IMR-90 (cell line): ENCODE results near the gene BCAR1. TPM values are rescaled to one million over a fixed set of nuclear protein-coding genes. Genes with fewer than 3 reads are reported as not detected.
A peak's percentile ranks its signal among the peaks of the same experiment; 100 is the strongest.

Source experiments
- ATAC-seq: fragments of 200-7000 bp; cut with Tn5 transposase; 2 replicates; pipeline ENCODE4 v1.9.1; 2020; ENCODE audit warnings: low read depth, mild to moderate bottlenecking, moderate library complexity
- BruUV-seq: library from RNA; stranded (reverse); fragments of 400-500 nt; replicated peaks from 2 replicates; lab custom pipeline; 2021; lab: Mats Ljungman, UMichigan
- CTCF ChIA-PET: fragments of 300-600 bp; formaldehyde crosslinking; extraction: SDS; loops from one replicate; lab custom pipeline; 2021; ENCODE audit warnings: antibody characterized with exemption; lab: Yijun Ruan, JAX
- POLR2A ChIA-PET: fragments of 300-600 bp; sonication (Branson Sonifier 250); formaldehyde crosslinking; loops from one replicate; lab custom pipeline; 2022; ENCODE audit warnings: antibody characterized with exemption; ENCODE audit not compliant: unreplicated experiment; lab: Charles Lee
- DNase-seq: peaks from one replicate; pipeline ENCODE4 v3.0.0; 2013
- H2AFZ ChIP-seq: replicated peaks from 2 replicates; pipeline ENCODE3; 2013; ENCODE audit warnings: low read length, mild to moderate bottlenecking; ENCODE audit not compliant: poor library complexity
- H2AK5ac ChIP-seq: 2 replicates; pipeline ENCODE4 v1.6.1; 2013; ENCODE audit warnings: low read depth, low read length, inconsistent platforms
- H2AK9ac ChIP-seq: replicated peaks from 2 replicates; pipeline ENCODE3; 2013; ENCODE audit warnings: mild to moderate bottlenecking, low read depth, low read length, moderate library complexity; ENCODE audit not compliant: poor library complexity
- H2BK120ac ChIP-seq: 2 replicates; pipeline ENCODE4 v1.6.1; 2013; ENCODE audit warnings: low read depth, low read length, inconsistent platforms
- H2BK15ac ChIP-seq: 3 replicates; pipeline ENCODE4 v1.6.1; 2013; ENCODE audit warnings: low read depth, low read length, inconsistent platforms
- H2BK20ac ChIP-seq: 2 replicates; pipeline ENCODE4 v1.6.1; 2013; ENCODE audit warnings: low read depth, mild to moderate bottlenecking, inconsistent platforms, low read length, moderate library complexity
- H2BK5ac ChIP-seq: 2 replicates; pipeline ENCODE4 v1.6.1; 2013; ENCODE audit warnings: mild to moderate bottlenecking, low read depth, low read length, inconsistent platforms; ENCODE audit not compliant: poor library complexity, severe bottlenecking
- H3K14ac ChIP-seq: replicated peaks from 2 replicates; pipeline ENCODE4 v1.6.1; 2013; ENCODE audit warnings: low read depth, low read length, inconsistent platforms
- H3K18ac ChIP-seq: 2 replicates; pipeline ENCODE4 v1.6.1; 2013; ENCODE audit warnings: low read depth, low read length, control low read depth
- H3K23ac ChIP-seq: 2 replicates; pipeline ENCODE4 v1.6.1; 2013; ENCODE audit warnings: low read depth, low read length, inconsistent platforms
- H3K27ac ChIP-seq: 2 replicates; pipeline ENCODE4 v1.5.1; 2013; ENCODE audit warnings: mild to moderate bottlenecking, control low read depth, low read length; ENCODE audit not compliant: insufficient read depth
- H3K27me3 ChIP-seq: 2 replicates; pipeline ENCODE4 v1.6.1; 2013; ENCODE audit warnings: low read length; ENCODE audit not compliant: control insufficient read depth, insufficient read depth
- H3K36me3 ChIP-seq: 2 replicates; pipeline ENCODE4 v1.6.1; 2013; ENCODE audit warnings: low read length, mixed read lengths; ENCODE audit not compliant: control insufficient read depth, insufficient read depth
- H3K4ac ChIP-seq: 2 replicates; pipeline ENCODE4 v1.6.1; 2013; ENCODE audit warnings: low read depth, low read length, inconsistent platforms
- H3K4me1 ChIP-seq: 2 replicates; pipeline ENCODE4 v1.6.1; 2013; ENCODE audit warnings: low read length, mixed read lengths; ENCODE audit not compliant: control insufficient read depth, insufficient read depth
- H3K4me2 ChIP-seq: 2 replicates; pipeline ENCODE4 v1.6.1; 2013; ENCODE audit warnings: low read depth, mild to moderate bottlenecking, control low read depth, low read length, moderate library complexity
- H3K4me3 ChIP-seq: 2 replicates; pipeline ENCODE4 v1.5.1; 2013; ENCODE audit warnings: low read depth, mild to moderate bottlenecking, control low read depth, low read length, moderate library complexity; ENCODE audit not compliant: insufficient read depth
- H3K56ac ChIP-seq: 2 replicates; pipeline ENCODE4 v1.6.1; 2013; ENCODE audit warnings: low read length, inconsistent platforms; ENCODE audit not compliant: insufficient read depth; ENCODE audit errors: extremely low read depth
- H3K79me1 ChIP-seq, 2 experiments: 2 replicates each; pipeline ENCODE4 v1.6.1; 2013; ENCODE audit warnings: low read length in 2 of 2, inconsistent platforms in 1 of 2, low read depth in 1 of 2
- H3K9ac ChIP-seq: 2 replicates; pipeline ENCODE4 v1.6.1; 2013; ENCODE audit warnings: low read depth, low read length, control low read depth
- H3K9me1 ChIP-seq: 2 replicates; pipeline ENCODE4 v1.6.1; 2013; ENCODE audit warnings: low read length, inconsistent platforms; ENCODE audit not compliant: insufficient read depth
- H3K9me3 ChIP-seq: 2 replicates; pipeline ENCODE4 v1.6.1; 2013; ENCODE audit warnings: low read length; ENCODE audit not compliant: control insufficient read depth, insufficient read depth
- H4K20me1 ChIP-seq: 2 replicates; pipeline ENCODE4 v1.6.1; 2013; ENCODE audit warnings: low read length, inconsistent platforms; ENCODE audit not compliant: insufficient read depth
- H4K5ac ChIP-seq: 2 replicates; pipeline ENCODE4 v1.6.1; 2013; ENCODE audit warnings: mild to moderate bottlenecking, low read depth, low read length, control low read depth
- H4K8ac ChIP-seq, 2 experiments: 2 replicates each; pipeline ENCODE4 v1.6.1; 2013; ENCODE audit warnings: low read depth in 2 of 2, low read length in 2 of 2, control low read depth in 1 of 2, inconsistent platforms in 1 of 2
- H4K91ac ChIP-seq: 2 replicates; pipeline ENCODE4 v1.6.1; 2013; ENCODE audit warnings: low read depth, low read length, inconsistent platforms; ENCODE audit not compliant: insufficient read depth
- BHLHE40 ChIP-seq: fragments of 150-350 bp; IDR thresholded peaks from 2 replicates; pipeline ENCODE4 v1.6.1; 2016; ENCODE audit warnings: mild to moderate bottlenecking, low read depth, low read length
- CEBPB ChIP-seq: IDR thresholded peaks from 2 replicates; pipeline ENCODE4 v1.6.1; 2012; ENCODE audit warnings: low read depth, low read length, improper control_type of control experiment
- CHD1 ChIP-seq: IDR thresholded peaks from 2 replicates; pipeline ENCODE4 v1.6.1; 2012; ENCODE audit warnings: low read depth, low read length, improper control_type of control experiment
- ELK1 ChIP-seq: fragments of 150-350 bp; IDR thresholded peaks from 2 replicates; pipeline ENCODE4 v1.6.1; 2016; ENCODE audit warnings: low read depth, mild to moderate bottlenecking, low read length, moderate library complexity, borderline replicate concordance
- FOS ChIP-seq: fragments of 150-350 bp; IDR thresholded peaks from 2 replicates; pipeline ENCODE4 v1.6.1; 2016; ENCODE audit warnings: low read depth, low read length
- MAFK ChIP-seq: IDR thresholded peaks from 2 replicates; pipeline ENCODE4 v1.6.1; 2012; ENCODE audit warnings: low read depth, low read length, improper control_type of control experiment
- MAZ ChIP-seq: IDR thresholded peaks from 2 replicates; pipeline ENCODE4 v1.6.1; 2012; ENCODE audit warnings: low read depth, mild to moderate bottlenecking, low read length, improper control_type of control experiment, moderate library complexity, borderline replicate concordance
- POLR2A ChIP-seq: IDR thresholded peaks from 2 replicates; pipeline ENCODE4 v1.6.1; 2012; ENCODE audit warnings: mild to moderate bottlenecking, low read depth, low read length
- RCOR1 ChIP-seq: IDR thresholded peaks from 2 replicates; pipeline ENCODE4 v1.6.1; 2012; ENCODE audit warnings: mild to moderate bottlenecking, low read length, improper control_type of control experiment; ENCODE audit not compliant: insufficient replicate concordance
- RFX5 ChIP-seq: IDR thresholded peaks from 2 replicates; pipeline ENCODE4 v1.8.0; 2012; ENCODE audit warnings: low read depth, mild to moderate bottlenecking, low read length, moderate library complexity
- WGBS, 2 experiments: methylation state at CpG; one replicate each; pipeline versions ENCODE4 v1.1.5 to v1.1.7; 2013; ENCODE audit warnings: missing lambda C conversion rate in 2 of 2; ENCODE audit not compliant: insufficient read length in 1 of 2; ENCODE audit errors: extremely low coverage in 2 of 2; 5-methylcytosine and 5-hydroxymethylcytosine counted together
- dilution Hi-C: fragments of 300-500 bp; cut with HindIII; formaldehyde crosslinking; loops from one replicate; pipeline ENCODE4 v1.14.3; 2018; ENCODE audit warnings: low sequenced_read_pairs; ENCODE audit not compliant: unreplicated experiment
- in situ Hi-C: fragments of 300-500 bp; cut with MboI; formaldehyde crosslinking; loops from 3 replicates; pipeline ENCODE4 v1.14.3; 2019; ENCODE audit warnings: low sequenced_read_pairs, inconsistent platforms, mixed read lengths
- intact Hi-C: fragments of 100-400 bp; cut with micrococcal nuclease; formaldehyde crosslinking; loops from 2 replicates; pipeline ENCODE4 v1.10.0; 2022
- polyA plus RNA-seq, 3 experiments: library from polyadenylated mRNA; depleted of rRNA; stranded (reverse); fragments of >200 nt; gene quantifications; 2 replicates each; pipeline ENCODE4 v1.2.3, GENCODE V29; 2012; ENCODE audit warnings: low replicate concordance in 1 of 3
- total RNA-seq: library from RNA; depleted of rRNA; stranded (reverse); fragments of >200 nt; gene quantifications from 2 replicates; pipeline ENCODE4 v1.2.3, GENCODE V29; 2012

BCAR1 gene
- total and polyA plus RNA-seq, 2 of the 4 experiments (the other 2 are of a cell fraction), result 18.1 to 99.4 TPM

DNA sequence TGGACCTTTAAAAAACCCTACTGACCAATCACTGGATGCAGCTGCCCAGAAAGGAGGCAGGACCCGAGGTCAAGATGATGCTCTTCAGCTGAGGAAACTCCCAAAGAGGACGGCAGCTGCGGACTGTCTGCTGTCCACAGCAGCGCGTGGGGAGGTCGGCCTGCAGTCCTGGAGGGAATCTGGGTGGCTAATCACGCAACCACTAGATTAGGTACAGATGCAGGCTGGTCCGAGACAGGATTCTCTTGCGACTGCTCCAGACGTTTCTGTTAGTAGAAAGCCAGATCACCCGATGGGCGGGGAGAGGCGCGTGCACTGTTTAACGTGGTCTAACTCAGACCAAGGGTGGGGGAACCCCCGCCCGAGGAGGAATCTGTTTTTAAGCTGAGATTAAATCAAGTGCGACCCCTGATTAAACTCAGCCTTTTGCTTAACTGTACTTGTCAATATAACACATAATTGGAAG lies 53.3 kb downstream of the BCAR1 start:
- H3K36me3 ChIP-seq, result no peaks in the 10 kb centered on the region
- intact Hi-C loops, result loop anchor here (2.0 to 10.0 kb wide), 2 partner anchors 199 to 427 kb away; partner anchors contain the start of genes ADAT1 and ZNRF1
- no peaks in the 10 kb centered on the region for H3K9me3 ChIP-seq
- no peak overlapping the region for H3K4ac ChIP-seq
- ATAC-seq (peak; percentile 80), DNase-seq (peak; percentile 53)
- BruUV-seq, result no TSS peak
- H4K20me1 ChIP-seq, result no peaks in the 10 kb centered on the region
- H2AFZ ChIP-seq, result peak overlapping the region; percentile 86
- H3K4me3 ChIP-seq, result no peak overlapping the region
- peak overlapping the region; percentile 27 for H3K4me2 ChIP-seq
- peaks cover 10% of the 10 kb centered on the region; the same call in 1 of the 2 replicates for H3K27me3 ChIP-seq
- in situ Hi-C loops, result no loop called here
- H2BK20ac ChIP-seq, result no peak overlapping the region
- H3K23ac ChIP-seq, result no peak overlapping the region
- H2BK15ac ChIP-seq, result no peak overlapping the region
- H3K9ac ChIP-seq, result peak overlapping the region; percentile 17; the same call in 1 of the 2 replicates
- no peaks in the 10 kb centered on the region for H3K9me1 ChIP-seq
- H4K8ac ChIP-seq, result peak overlapping the region in 1 of 2 experiments; percentile 38; a peak in 1 of 4 replicates
- H2BK120ac ChIP-seq, result 0 out of 2 replicates have a peak overlapping the region, but pooled peaks have one; percentile 48
- no peak overlapping the region for H3K27ac ChIP-seq
- no peak overlapping the region; the same call in 1 of the 2 replicates for H4K5ac ChIP-seq
- WGBS, 2 experiments, result 14% methylated on average over 7 of the region's 18 CpGs; no CpG with 5 or more reads in 1 of the 2 experiments
- H3K18ac ChIP-seq, result no peak overlapping the region
- H2AK9ac ChIP-seq, result peak overlapping the region; percentile 7
- no peak overlapping the region for H3K56ac ChIP-seq
- H4K91ac ChIP-seq, result no peak overlapping the region; the same call in 1 of the 2 replicates
- ChIA-PET POLR2A (no interaction called here), CTCF (interaction anchor here (0.6 to 2.4 kb wide), 3 partner anchors 204 to 686 kb away, joined by 3 to 12 read pairs (median 6); no protein-coding TSS in a partner anchor)
- no peak for TF ChIP-seq RFX5
- TF ChIP-seq RCOR1, result no peak
- TF ChIP-seq MAFK, result no peak
- no peak for TF ChIP-seq POLR2A
- no peak for TF ChIP-seq FOS
- no peak for TF ChIP-seq MAZ
- TF ChIP-seq CEBPB, result no peak
- no peak for TF ChIP-seq BHLHE40
- TF ChIP-seq CHD1, result no peak
- TF ChIP-seq ELK1, result no peak
- H3K14ac ChIP-seq, result peak overlapping the region; percentile 57; the same call in 1 of the 2 replicates
- peaks cover 5% of the 10 kb centered on the region; the same call in 1 of the 2 replicates for H3K4me1 ChIP-seq
- H3K79me1 ChIP-seq, result no peaks in the 10 kb centered on the region
- no peak overlapping the region for H2AK5ac ChIP-seq
- no peak overlapping the region for H2BK5ac ChIP-seq
- dilution Hi-C loops, result no loop called here
